Inferior parietal cortex (tissue), 1 donor: ENCODE measurements around the gene TMEM51.

Experiments used
- DNase-seq: peaks from one replicate; pipeline ENCODE4 v3.0.0-alpha.2; 2016; ENCODE audit errors: extremely low spot score

Gene TMEM51

DNA sequence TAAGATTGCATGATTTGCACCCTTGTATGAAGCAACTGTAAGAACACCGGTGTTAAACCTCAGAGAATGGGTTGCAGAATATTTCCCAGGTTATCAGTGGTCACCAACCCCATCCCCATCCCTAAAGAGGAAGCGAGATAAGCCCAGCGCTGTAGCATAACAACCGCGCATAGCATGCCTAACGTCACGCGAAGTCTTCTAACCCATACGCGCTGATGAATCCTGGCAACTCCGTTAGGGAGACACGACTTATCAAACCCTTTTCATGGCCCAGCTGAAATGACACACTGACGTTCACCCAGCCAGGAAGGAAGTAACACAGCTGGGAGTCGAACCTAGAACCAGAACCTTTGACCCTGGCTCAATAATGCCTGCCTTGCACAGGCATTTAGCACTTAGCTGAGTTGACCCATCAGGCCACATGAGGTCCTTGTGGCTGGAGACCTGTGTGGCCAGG is 24.2 kb downstream of the TMEM51 start:
- no peak for DNase-seq

GRCh38 chr1:15178571-15179484 is 25.3 kb downstream of the TMEM51 start:
- no peak for DNase-seq

- DNase-seq: no peak
Measured at GRCh38 chr1:15179485-15179883, 25.9 kb downstream of the TMEM51 start.

DNA sequence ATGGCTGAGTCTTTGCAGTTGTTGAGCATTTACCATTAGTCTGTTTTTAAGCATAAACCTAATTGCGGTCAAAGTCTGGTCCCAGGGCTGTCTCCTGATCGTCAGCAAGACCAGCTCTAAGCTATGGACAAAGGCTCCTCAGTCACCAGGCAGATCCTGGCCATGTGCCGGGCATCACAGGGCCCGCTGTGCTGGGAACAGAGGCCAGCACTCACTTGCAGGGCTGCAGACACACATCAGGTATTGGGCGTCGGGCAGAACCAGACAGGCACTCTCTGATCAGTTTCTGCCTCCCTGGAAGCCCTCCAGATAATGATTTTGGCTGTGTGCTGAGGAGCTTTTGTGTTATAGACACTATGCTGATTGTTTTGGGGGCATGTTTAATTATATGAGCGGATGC is 26.6 kb downstream of the TMEM51 start:
- DNase-seq: peak; percentile 74

- no peak for DNase-seq
Measured at GRCh38 chr1:15180945-15181523, 27.5 kb downstream of the TMEM51 start.

- no peak for DNase-seq
Measured at GRCh38 chr1:15181564-15181963, 28.0 kb downstream of the TMEM51 start.

DNA sequence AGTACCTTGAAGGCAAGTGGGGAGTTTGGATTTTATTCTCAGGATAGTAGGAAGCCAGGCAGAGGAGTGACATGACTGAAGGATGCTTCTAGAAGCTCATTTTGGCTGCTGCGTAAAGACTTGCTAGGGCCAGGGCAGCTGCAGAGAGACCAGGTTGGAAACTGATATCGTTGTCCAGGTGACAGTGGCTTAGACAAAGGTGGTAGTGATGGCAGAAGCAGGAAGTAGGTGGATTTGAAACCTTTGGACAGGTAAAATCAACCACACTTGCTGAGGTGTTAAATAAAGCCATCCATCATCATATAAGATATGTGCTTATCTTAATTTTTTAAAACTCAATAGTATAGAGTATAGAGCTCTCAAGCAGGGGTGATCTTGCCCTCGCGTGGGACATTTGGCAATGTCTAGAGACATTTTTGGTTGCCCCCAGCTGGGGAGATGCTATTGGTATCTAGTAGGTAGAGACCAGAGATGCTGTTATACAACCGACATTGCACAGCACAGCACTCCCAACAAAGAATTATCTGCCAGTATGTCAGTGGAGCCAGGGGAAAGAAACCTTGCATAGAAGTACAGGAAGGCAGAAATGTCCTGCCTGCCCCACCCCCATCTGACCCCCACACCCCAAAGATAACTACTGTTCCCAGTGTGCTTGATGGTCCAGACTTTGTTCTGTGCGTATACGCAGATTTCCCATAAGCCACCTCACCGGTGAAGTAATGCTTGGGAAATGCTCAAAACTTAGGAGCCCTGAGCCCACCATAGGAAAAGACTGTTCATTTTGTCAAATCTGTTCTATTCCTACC is 31.1 kb downstream of the TMEM51 start:
- no peak for DNase-seq

- no peak for DNase-seq
Measured at GRCh38 chr1:15185617-15186016, 32.1 kb downstream of the TMEM51 start.

DNA sequence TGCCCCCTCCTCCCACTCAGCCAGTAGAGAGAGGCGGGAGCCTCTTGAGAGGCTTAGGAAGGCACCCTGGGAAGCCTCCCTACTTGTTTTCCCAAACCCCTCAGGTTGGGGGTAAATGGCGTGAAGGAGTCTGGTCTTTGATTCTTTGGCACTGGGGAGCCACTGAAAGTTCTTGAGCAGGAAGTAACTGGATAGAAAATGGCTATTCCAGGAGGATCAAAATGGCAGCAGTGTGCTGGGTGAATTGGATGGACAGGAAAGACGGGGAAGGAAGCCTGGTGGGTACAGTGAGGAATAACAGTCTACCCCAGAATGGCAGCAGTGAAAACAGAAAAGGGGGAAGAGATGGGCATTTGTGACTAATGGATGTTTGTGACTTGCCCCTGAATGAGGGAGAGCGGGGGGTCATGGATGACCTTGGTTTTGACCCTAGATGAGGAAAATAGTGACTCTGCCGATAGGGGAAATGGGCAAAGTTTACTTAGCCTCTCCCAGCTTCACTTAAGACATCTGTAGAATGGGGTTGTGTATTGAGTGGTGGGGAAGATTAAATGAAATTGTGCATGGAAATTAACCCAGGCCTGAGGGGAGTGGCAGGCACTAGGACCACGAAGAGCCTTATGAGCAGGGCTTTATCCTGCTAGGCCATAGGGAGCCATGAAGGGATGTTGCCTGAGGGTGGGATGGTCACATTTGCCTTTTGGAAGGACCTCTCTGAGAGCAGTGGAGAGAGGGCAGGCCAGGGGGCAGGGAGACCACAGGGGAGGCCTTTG is 32.7 kb downstream of the TMEM51 start:
- DNase-seq: no peak

GRCh38 chr1:15186846-15187151 is 33.3 kb downstream of the TMEM51 start:
- DNase-seq: no peak

DNA sequence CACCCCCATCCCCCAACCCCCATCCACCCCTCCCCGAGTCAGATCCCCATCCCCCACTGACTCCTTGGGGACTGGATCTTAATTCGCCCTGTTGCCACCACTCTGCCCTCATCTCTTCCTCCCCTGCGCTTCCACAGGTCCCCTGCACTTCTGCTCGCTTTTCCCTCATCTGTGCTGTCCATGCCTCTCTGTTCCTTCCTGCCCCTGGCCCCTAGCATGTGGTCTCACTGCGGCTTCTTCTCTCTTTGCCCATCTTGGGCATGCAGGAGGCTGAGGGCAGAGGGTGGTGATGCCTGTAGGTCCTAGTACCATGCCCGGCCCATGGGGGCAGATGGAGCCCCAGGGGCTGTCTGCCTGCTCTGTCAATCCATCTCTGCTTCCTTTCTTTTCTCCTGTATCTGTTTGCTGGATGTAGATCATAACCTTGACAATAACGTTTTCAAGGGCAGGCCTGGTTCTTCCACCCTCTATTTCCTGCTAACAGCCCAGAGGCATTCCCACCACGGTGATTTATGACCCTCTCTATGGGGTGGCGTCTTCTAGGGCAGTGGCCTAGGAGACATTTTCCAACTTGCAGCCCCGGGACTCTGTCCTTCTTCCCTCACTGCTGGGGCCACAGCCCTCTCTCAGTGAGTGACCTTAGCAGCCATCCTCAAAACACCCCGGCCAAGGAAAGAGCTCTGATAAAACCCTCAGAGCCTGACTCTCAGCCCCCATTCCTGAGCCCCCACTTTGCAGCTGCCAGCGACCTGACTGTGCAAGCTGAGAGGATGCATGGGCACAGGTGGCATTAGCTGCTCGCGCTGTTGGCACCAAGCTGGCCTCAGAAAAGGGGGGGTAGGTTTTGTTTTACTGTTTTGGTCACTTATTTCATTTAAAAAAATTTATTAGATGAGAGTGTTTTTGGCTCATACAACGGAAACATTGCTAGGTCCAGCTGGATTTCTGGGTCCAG is 33.9 kb downstream of the TMEM51 start:
- no peak for DNase-seq

DNA sequence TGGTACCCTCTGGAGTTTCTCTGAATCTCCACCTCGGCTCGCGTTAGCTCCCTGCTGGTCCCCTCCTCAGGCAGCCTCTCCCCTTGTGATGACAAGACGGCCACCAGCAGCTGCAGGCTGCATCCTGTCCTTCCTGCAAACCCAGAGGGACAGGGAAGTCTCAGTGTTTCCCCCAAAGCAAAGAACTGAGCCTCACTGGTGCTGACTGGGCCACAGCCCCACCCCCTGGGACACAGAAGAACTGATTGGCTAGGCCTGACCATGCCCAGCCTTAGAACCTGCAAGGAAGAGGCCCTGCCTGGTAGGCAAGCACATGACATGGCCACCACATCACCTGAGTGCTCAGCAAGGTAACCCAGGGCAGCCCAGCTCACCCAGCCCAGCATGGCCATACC is 34.6 kb downstream of the TMEM51 start:
- no peak for DNase-seq

DNA sequence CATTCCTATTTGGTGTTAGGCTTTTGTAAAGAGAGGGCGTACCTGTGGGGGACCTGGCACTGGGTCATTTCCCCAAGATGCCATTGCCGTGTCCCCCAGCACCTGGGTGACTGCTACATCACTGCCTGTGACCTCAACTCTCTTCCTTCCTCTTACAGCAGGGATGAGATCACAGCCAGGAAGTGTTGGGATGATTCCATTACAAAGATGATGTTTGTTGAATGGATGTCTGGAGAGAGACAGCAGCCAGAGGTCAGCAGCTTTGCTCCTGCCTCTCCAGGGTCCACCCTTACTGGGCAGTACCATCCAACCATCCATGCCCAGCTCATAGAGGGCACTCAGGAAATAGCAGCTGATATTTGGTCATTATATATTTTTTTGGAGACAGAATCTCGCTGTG is 35.1 kb downstream of the TMEM51 start:
- DNase-seq: no peak

DNA sequence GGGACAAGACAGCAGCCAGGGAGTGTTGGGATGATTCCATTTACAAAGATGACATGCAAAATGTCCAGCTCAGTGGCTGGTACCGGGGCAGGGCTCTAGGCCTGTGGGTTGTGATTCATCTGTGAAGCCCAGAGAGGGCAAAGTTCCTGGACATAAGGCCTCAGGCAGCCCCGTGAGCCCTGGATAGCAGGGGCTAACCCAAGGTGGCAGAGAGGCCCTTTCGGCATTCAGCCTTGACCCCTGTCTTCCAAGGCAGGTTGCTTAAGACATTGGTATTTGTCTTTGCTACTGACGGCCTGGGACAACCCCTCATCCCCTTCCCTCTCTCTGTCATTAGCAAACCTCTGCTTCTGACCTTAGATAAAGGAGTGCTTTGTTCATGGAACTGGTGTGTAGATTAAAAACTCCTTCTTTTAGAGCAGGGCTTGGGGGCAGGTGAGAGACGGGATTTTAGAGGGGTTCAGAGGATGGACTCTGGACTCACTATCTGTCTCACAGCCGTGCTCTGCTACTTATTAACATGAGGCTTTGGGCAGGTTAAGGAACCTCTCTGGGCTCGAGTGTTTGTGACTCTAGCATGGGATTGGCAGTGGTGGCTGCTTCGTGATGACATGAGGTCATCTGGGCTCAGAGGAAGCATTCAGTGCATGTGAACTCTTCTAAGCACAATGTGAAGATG is 36.3 kb downstream of the TMEM51 start:
- DNase-seq: no peak

DNA sequence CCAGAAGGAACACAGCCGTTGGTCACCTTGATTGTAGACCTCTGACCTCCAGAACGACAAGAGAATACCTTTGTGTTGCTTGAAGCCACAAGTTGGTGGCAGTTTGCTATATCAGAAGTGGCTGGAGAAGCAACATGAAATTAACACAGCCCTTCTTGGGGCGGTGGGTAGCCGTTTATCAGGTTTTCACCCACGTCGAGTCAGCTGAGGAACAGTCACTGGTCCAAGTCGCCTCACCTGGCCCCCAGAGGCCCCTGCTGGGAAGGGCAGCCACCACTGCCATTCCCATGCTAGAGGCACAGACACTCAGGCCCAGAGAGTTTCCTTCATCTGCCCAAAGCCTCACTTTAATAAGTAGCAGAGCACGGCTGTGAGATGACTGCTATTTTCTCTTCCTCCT is 37.7 kb downstream of the TMEM51 start:
- DNase-seq: no peak

- DNase-seq: no peak
Measured at GRCh38 chr1:15191770-15192169, 38.2 kb downstream of the TMEM51 start.

DNA sequence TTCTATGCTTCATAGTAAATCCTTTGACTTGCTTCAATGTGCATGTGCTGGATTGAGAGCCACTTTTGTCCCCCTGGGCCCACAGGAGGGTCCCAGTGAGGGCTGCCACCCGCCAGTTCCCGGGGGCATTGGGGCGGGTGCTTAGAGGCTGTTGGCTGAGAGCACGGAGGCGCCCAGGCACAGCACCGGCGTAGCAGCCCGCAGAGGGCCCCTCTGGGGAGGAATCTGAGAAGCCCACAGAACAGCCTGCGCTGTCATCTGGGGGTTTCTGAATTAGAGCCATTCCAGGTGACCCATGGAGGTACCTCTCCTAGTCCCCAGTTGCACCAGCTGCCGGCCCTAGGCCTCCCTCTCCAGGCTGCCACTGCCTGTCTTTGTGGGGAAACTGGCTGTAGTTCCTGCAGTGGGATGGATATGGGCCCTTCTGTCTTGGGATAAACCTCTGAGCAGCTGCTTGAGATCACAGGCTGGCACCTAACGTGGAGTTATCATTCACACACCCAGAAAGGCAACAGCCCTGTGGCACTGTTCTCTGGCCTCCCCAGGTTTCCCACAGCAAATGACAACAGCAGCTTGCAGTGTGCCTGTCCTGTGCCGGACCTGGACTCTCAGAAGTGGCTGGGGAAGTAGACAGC is 39.5 kb downstream of the TMEM51 start:
- DNase-seq: no peak

- DNase-seq: no peak
Measured at GRCh38 chr1:15195420-15196052, 42.0 kb downstream of the TMEM51 start.

DNA sequence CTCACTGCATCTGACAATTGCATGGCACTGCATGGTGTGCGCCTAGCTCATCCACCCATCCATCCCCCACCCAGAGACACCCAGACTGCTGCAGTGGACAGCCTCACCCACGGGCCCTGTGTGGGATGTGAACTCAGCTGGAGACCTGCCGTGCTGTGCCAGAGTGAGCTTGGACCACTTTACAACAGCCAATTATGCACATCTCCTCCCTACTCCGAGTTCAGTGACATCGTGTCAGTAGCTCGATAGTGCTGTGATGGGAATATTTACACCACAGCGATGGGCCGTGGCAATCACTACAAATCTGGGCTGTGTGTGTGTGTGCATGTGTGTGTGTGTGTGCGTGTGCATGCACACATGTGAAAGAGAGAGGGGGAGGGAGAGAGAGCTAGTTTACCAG is 42.5 kb downstream of the TMEM51 start:
- DNase-seq: no peak
